NB4 (cell line): ENCODE data around the gene MRPL17.

Experiments
- MAX ChIP-seq: IDR thresholded peaks from 2 replicates; pipeline ENCODE4 v1.6.1; 2011; ENCODE audit warnings: low read depth, low read length
- POLR2A ChIP-seq: IDR thresholded peaks from 2 replicates; pipeline ENCODE4 v1.6.1; 2011; ENCODE audit warnings: mild to moderate bottlenecking; ENCODE audit not compliant: insufficient read length; ENCODE audit errors: extremely low read depth
- TF ChIP-seq, protein P1 (sequence below): IDR thresholded peaks from one replicate; pipeline ENCODE4 v1.5.1; 2012; ENCODE audit warnings: low read depth, low read length

GRCh38 chr11:6695377-6695776 is 12.2 kb upstream of the MRPL17 start:
- TF ChIP-seq, protein P1, sequence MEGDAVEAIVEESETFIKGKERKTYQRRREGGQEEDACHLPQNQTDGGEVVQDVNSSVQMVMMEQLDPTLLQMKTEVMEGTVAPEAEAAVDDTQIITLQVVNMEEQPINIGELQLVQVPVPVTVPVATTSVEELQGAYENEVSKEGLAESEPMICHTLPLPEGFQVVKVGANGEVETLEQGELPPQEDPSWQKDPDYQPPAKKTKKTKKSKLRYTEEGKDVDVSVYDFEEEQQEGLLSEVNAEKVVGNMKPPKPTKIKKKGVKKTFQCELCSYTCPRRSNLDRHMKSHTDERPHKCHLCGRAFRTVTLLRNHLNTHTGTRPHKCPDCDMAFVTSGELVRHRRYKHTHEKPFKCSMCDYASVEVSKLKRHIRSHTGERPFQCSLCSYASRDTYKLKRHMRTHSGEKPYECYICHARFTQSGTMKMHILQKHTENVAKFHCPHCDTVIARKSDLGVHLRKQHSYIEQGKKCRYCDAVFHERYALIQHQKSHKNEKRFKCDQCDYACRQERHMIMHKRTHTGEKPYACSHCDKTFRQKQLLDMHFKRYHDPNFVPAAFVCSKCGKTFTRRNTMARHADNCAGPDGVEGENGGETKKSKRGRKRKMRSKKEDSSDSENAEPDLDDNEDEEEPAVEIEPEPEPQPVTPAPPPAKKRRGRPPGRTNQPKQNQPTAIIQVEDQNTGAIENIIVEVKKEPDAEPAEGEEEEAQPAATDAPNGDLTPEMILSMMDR, result no peak
- TF ChIP-seq MAX (no peak), POLR2A (no peak)
